ENCODE measurements around the gene MAML3. TPM values are rescaled to one million over a fixed set of nuclear protein-coding genes. Genes with fewer than 3 reads are reported as not detected.
A peak's percentile ranks its signal among the peaks of the same experiment; 100 is the strongest.

MAML3 gene
- total RNA-seq, 2 experiments from 2014 or later, result 2.0 to 2.4 TPM

GRCh38 chr4:139763672-139764071, 390.3 kb downstream of the MAML3 start:
- Mint-ChIP-seq H3K27ac (no peak overlapping the region), H3K36me3 (ENCODE audit: low read depth) (no peaks in the 10 kb centered on the region), H3K27me3 (no peaks in the 10 kb centered on the region), H3K9me3 (no peaks in the 10 kb centered on the region), H3K4me1 (ENCODE audit: low read depth) (no peaks in the 10 kb centered on the region), H3K4me3 (no peak overlapping the region)
- no peak for DNase-seq
- intact Hi-C loops (cut with micrococcal nuclease), result no loop called here
- TF ChIP-seq, protein P1, sequence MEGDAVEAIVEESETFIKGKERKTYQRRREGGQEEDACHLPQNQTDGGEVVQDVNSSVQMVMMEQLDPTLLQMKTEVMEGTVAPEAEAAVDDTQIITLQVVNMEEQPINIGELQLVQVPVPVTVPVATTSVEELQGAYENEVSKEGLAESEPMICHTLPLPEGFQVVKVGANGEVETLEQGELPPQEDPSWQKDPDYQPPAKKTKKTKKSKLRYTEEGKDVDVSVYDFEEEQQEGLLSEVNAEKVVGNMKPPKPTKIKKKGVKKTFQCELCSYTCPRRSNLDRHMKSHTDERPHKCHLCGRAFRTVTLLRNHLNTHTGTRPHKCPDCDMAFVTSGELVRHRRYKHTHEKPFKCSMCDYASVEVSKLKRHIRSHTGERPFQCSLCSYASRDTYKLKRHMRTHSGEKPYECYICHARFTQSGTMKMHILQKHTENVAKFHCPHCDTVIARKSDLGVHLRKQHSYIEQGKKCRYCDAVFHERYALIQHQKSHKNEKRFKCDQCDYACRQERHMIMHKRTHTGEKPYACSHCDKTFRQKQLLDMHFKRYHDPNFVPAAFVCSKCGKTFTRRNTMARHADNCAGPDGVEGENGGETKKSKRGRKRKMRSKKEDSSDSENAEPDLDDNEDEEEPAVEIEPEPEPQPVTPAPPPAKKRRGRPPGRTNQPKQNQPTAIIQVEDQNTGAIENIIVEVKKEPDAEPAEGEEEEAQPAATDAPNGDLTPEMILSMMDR (IDR thresholded peaks at IDR 0.05), result no peak
- ChIA-PET CTCF (no interaction called here), POLR2A (interaction anchor here (0.6 kb wide), 1 partner anchor 14 kb away, joined by 3 read pairs; no protein-coding TSS in a partner anchor)
- ATAC-seq, result no peak

DNA sequence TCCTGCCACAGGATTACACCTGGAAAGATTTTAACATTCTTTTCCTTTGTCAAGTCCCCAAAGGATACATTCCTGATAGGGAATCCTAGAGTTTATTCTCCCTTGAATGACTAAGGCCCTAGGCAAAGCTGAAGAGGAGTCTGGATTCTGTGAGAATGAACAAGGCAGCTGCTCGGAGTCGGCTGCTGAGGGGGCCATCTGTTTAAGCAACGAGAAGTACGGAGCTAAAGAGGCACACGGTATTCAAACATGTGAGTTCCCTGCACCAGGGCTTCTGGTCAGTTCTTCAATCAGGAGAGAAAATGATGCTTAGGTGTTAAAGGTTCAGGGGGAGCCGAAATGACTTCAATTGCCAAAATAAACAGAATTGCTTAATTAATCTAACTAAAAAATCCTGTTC, 390.8 kb downstream of the MAML3 start:
- CTCF ChIA-PET, result no interaction called here
- Mint-ChIP-seq H3K4me3 (no peak overlapping the region), H3K27ac (no peak overlapping the region), H3K27me3 (no peaks in the 10 kb centered on the region), H3K36me3 (ENCODE audit: low read depth) (no peaks in the 10 kb centered on the region), H3K4me1 (ENCODE audit: low read depth) (no peaks in the 10 kb centered on the region), H3K9me3 (no peaks in the 10 kb centered on the region)
- POLR2A ChIA-PET, result no interaction called here
- TF ChIP-seq, protein P1 (IDR thresholded peaks at IDR 0.05), result no peak
- intact Hi-C loops (cut with micrococcal nuclease), result no loop called here
- ATAC-seq, result no peak
- no peak for DNase-seq

DNA sequence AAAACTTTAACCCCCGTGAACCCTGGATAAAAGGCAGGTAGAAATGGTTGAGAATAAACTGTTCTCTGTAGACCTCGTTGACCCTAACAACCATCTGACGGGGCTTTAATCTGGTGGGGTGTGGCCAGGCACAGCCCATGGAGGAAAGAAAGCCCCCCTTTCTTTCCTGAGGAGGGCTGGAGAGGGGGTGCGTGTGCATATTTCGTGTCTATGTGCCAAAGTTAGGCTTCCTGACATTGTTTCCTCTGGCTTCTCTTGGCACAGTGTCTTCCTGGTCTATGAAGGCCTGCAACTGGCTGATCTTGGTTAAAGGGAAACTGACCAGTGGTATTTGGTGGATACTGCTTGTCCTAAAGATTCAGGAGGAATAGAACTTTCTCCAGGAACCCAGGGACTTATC, 391.3 kb downstream of the MAML3 start:
- no peaks in the 10 kb centered on the region for H3K27me3 Mint-ChIP-seq
- POLR2A ChIA-PET, result no interaction called here
- H3K9me3 Mint-ChIP-seq, result no peaks in the 10 kb centered on the region
- H3K27ac Mint-ChIP-seq, result no peak overlapping the region
- ATAC-seq, result no peak
- DNase-seq, result no peak
- H3K4me3 Mint-ChIP-seq, result no peak overlapping the region
- CTCF ChIA-PET, result no interaction called here
- TF ChIP-seq, protein P1 (IDR thresholded peaks at IDR 0.05), result no peak
- intact Hi-C loops (cut with micrococcal nuclease), result no loop called here
- H3K4me1 Mint-ChIP-seq (ENCODE audit: low read depth), result no peaks in the 10 kb centered on the region
- H3K36me3 Mint-ChIP-seq (ENCODE audit: low read depth), result no peaks in the 10 kb centered on the region

DNA sequence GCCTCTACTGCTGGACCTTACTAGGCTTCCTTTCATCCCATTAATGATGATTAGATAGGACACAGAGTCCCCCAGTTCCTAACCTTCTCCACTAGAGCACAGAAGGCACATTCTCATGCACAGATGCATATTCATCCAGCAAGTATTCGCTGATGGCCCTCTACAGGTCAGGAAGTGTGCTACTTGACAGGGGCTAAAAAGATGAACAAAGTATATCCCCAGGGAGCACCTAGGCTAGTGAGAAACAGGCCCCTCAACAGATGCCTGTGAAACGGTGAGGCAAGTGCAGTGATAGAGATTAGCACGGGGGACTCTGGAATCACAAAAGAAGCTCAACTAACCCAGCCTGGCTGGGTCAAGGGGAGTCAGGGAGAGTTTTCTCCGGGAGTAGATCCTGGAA, 392.5 kb downstream of the MAML3 start:
- H3K36me3 Mint-ChIP-seq (ENCODE audit: low read depth), result no peaks in the 10 kb centered on the region
- no peak overlapping the region for H3K27ac Mint-ChIP-seq
- H3K9me3 Mint-ChIP-seq, result no peaks in the 10 kb centered on the region
- TF ChIP-seq, protein P1 (IDR thresholded peaks at IDR 0.05), result no peak
- ChIA-PET CTCF (no interaction called here), POLR2A (no interaction called here)
- H3K4me1 Mint-ChIP-seq (ENCODE audit: low read depth), result no peaks in the 10 kb centered on the region
- ATAC-seq (peak; percentile 39), DNase-seq (no peak)
- no peak overlapping the region for H3K4me3 Mint-ChIP-seq
- H3K27me3 Mint-ChIP-seq, result no peaks in the 10 kb centered on the region
- intact Hi-C loops (cut with micrococcal nuclease), result no loop called here

GRCh38 chr4:139760567-139760966, 393.4 kb downstream of the MAML3 start:
- intact Hi-C loops (cut with micrococcal nuclease), result no loop called here
- no peaks in the 10 kb centered on the region for H3K36me3 Mint-ChIP-seq (ENCODE audit: low read depth)
- DNase-seq (no peak), ATAC-seq (no peak)
- no peaks in the 10 kb centered on the region for H3K27me3 Mint-ChIP-seq
- ChIA-PET POLR2A (no interaction called here), CTCF (interaction anchor here (0.8 kb wide), 1 partner anchor 16 kb away, joined by 3 read pairs; no protein-coding TSS in a partner anchor)
- no peaks in the 10 kb centered on the region for H3K9me3 Mint-ChIP-seq
- H3K4me1 Mint-ChIP-seq (ENCODE audit: low read depth), result no peaks in the 10 kb centered on the region
- TF ChIP-seq, protein P1 (IDR thresholded peaks at IDR 0.05), result no peak
- H3K4me3 Mint-ChIP-seq, result no peak overlapping the region
- no peak overlapping the region for H3K27ac Mint-ChIP-seq

Data from activated CD8-positive, alpha-beta T cell treated with anti-CD3 and anti-CD28 coated beads for 36 hours (primary cell).